GM12872 (cell line): ENCODE measurements around the gene TSHZ2.

Source experiments
- CTCF ChIP-seq: IDR thresholded peaks from 3 replicates; pipeline ENCODE4 v1.5.1; 2011; ENCODE audit warnings: low read depth, mild to moderate bottlenecking, low read length, moderate library complexity; ENCODE audit not compliant: insufficient read depth

Gene TSHZ2

GRCh38 chr20:53394433-53394832 is 422.3 kb downstream of the TSHZ2 start:
- no peak for TF ChIP-seq CTCF

GRCh38 chr20:53395188-53395923 is 423.2 kb downstream of the TSHZ2 start:
- no peak for TF ChIP-seq CTCF

GRCh38 chr20:53399083-53399482 is 426.9 kb downstream of the TSHZ2 start:
- no peak for TF ChIP-seq CTCF

- TF ChIP-seq CTCF = no peak
These were observed 427.6 kb downstream of the TSHZ2 start for GRCh38 chr20:53399592-53400335.

- no peak for TF ChIP-seq CTCF
These were observed 430.3 kb downstream of the TSHZ2 start for GRCh38 chr20:53402233-53403005.

- no peak for TF ChIP-seq CTCF
These were observed 430.9 kb downstream of the TSHZ2 start for GRCh38 chr20:53403029-53403428.

- TF ChIP-seq CTCF = no peak
These were observed 433.0 kb downstream of the TSHZ2 start for GRCh38 chr20:53405139-53405538.
